ENCODE results near the gene SUN2.

GRCh38 chr22:38738475-38739070 is 17.2 kb downstream of the SUN2 start:
- TF ChIP-seq CTCF (conservative IDR thresholded peaks at IDR 0.05; ENCODE audit: low read depth, low read length) (no peak), EZH2 (IDR thresholded peaks at IDR 0.05; ENCODE audit: low read length, unreplicated experiment) (no peak), EZH2phosphoT487 (IDR thresholded peaks at IDR 0.05; ENCODE audit: borderline replicate concordance, low read length) (no peak)

Data from PC-3 (cell line).